ENCODE results near the gene POSTN.

POSTN gene

DNA sequence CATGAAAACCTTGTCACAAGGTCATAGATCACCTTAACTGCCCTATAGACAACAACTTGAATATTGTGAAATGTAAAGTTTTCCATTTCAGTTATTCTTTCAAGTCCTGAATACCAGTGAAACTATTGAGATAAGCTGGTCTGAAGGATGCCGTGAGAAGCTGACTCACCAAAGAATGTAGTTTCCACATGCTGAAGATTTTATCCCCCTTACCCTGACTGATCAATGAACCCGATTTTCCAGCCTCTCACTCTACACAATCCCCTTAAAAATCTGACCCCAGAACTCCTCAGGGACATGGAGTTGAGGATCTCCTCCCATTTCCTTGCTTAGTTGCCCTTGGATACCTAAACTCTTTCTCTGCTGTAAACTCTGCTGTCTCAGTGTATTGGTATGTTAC, 67.5 kb downstream of the POSTN start:
- DNase-seq (ENCODE audit: low read depth in 2 of 2) = peak; percentile 68 to 94
- H3K4me3 ChIP-seq (replicated peaks in 1 of 2; ENCODE audit: low read depth in 2 of 2, low read length in 2 of 2) = no peak overlapping the region
- TF ChIP-seq, protein P1, sequence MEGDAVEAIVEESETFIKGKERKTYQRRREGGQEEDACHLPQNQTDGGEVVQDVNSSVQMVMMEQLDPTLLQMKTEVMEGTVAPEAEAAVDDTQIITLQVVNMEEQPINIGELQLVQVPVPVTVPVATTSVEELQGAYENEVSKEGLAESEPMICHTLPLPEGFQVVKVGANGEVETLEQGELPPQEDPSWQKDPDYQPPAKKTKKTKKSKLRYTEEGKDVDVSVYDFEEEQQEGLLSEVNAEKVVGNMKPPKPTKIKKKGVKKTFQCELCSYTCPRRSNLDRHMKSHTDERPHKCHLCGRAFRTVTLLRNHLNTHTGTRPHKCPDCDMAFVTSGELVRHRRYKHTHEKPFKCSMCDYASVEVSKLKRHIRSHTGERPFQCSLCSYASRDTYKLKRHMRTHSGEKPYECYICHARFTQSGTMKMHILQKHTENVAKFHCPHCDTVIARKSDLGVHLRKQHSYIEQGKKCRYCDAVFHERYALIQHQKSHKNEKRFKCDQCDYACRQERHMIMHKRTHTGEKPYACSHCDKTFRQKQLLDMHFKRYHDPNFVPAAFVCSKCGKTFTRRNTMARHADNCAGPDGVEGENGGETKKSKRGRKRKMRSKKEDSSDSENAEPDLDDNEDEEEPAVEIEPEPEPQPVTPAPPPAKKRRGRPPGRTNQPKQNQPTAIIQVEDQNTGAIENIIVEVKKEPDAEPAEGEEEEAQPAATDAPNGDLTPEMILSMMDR (IDR thresholded peaks at IDR 0.05; ENCODE audit: low read depth, low read length) = no peak

DNA sequence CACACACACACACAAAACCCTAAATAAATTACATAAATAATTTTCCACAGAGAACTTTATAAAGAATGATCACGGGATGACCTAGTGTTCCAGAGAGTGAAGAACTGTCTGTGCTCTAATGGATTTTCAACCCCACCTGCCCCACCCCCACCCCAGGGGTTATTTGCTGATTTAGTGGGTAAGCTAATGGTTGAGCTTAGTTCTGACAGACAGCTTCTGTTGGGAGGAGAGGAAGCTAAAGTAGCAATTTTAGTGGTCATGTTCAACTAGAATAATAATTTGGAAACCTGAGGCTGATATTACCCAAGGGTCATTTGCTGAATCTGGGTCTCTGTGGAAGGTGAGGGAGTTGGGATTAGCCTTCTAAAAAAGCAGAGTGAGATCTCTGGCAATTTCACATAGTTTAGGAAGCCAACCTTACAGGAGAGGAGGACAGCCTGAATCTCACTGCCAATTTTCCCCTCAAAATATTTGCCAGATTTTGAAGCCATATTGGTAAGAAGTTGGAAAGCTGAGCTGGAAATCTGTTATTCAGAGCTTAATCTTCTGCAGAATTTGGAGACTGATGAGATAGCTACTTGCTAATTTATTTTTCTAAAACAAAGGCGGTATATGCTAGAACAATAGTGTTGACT, 68.7 kb downstream of the POSTN start:
- no peak overlapping the region for H3K4me3 ChIP-seq (replicated peaks in 1 of 2; ENCODE audit: low read depth in 2 of 2, low read length in 2 of 2)
- no peak for DNase-seq (ENCODE audit: low read depth in 2 of 2)
- TF ChIP-seq, protein P1 (IDR thresholded peaks at IDR 0.05; ENCODE audit: low read depth, low read length) = no peak

DNA sequence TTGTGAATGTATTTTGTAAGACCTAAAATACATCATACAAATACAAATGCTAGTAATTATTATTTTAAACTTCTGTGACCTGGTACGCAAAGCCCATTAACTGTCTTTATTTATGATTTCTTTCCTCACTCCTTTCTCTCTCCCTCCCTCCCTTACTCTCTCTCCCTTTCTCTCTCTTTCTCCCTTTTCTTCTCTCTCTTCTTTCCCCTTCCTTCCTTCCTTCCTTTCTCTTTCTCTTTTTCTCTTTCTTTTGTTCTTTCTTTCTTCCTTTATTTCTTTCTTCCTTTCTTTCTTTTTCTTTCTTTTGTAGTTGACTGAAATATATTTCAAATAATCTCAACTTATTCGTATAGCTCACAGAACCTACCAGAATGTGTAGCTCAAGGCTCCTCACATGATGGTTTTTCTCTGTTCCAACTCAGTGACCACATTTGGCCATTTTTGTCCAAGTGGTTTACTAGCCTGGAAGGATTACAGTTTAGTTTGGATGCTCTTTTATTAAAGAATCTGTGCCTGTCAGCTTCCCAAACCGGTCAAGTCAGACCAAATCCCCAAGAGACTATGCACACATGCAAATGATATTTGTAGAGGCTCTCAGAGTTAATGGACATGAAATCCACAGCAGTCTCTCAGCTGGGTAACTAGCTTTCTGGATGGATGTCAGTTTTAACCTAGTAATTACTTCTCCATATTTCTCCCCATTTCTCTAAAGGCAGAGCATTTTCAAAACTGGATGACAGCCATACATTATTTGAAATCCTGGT, 71.7 kb downstream of the POSTN start:
- no peak overlapping the region for H3K4me3 ChIP-seq (replicated peaks in 1 of 2; ENCODE audit: low read depth in 2 of 2, low read length in 2 of 2)
- peak; percentile 69 to 92 for DNase-seq (ENCODE audit: low read depth in 2 of 2)
- TF ChIP-seq, protein P1 (IDR thresholded peaks at IDR 0.05; ENCODE audit: low read depth, low read length) = no peak

DNA sequence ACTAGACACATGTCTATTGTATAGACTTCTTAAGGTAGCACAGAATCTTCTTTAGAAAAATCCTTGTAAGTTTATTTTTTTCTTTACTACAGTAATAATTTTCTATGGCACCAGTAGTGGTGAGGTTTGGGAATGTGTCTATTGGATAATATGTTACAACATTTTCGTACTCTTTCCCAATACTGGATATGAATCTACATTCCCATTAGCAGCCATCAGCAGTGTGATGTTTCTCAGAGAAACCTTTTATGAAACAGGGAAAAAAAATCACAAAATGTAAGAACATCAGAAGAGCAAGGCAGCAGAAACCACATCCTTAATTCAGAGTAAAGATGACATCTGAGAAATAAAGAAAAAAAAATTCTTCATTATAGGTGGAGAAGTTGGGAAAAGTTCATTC, 83.3 kb downstream of the POSTN start:
- H3K4me3 ChIP-seq (replicated peaks in 1 of 2; ENCODE audit: low read depth in 2 of 2, low read length in 2 of 2) = no peak overlapping the region

More for the DNA sequence above, 83.3 kb downstream of the POSTN start:
- DNase-seq (ENCODE audit: low read depth in 2 of 2) = no peak
- TF ChIP-seq, protein P1 (IDR thresholded peaks at IDR 0.05; ENCODE audit: low read depth, low read length) = no peak
